Hematopoietic multipotent progenitor cell treated with erythropoietin and hydrocortisone succinate and interleukin-3 and kit ligand, for 8 days (in vitro differentiated cells): ENCODE data around the gene NOL3.
A peak's percentile ranks its signal among the peaks of the same experiment; 100 is the strongest.

ENCODE experiments used
- DNase-seq: peaks from one replicate; pipeline ENCODE4 v3.0.0-alpha.2; 2015

The NOL3 gene

GRCh38 chr16:67190448-67191399, 20.4 kb downstream of the NOL3 start:
- DNase-seq: peak; percentile 80

GRCh38 chr16:67191411-67191994, 21.2 kb downstream of the NOL3 start:
- DNase-seq: peak; percentile 29

DNA sequence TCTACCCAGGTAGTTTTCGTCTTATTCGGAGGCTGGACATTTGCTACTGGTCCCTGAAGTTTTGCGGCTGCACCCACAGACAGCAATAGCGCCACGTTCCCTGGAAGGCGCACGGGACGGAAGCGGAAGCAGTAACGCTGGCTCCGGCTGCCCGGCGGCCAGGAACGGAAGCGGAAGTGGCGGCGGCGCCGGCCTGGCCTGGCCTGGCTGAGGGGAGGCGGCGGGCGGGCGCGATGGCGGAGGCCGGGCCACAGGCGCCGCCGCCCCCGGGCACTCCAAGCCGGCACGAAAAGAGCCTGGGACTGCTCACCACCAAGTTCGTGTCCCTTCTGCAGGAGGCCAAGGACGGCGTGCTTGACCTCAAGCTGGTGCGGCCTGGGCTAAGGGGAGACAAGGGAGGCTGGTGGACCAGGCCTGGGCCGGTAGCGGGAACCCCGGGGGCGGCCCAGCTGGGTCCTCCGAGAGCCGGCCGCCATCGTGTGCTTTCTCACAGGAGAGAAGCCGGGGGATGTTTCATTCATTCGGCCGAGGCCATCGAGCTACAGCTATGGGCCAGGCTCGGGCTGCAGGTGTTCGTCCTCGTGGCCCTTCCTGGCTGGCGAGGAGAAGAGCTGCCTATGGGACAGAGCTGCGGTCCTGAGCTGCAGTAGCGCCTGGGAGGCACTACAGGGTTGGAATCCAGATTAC, 21.8 kb downstream of the NOL3 start, which contains the start of gene E2F4:
TSS of gene E2F4 (plus strand) at position 161 of the 687 bp plus-strand sequence. CDS start at position 234, 73 bp downstream.
- peak; percentile 93 for DNase-seq

DNA sequence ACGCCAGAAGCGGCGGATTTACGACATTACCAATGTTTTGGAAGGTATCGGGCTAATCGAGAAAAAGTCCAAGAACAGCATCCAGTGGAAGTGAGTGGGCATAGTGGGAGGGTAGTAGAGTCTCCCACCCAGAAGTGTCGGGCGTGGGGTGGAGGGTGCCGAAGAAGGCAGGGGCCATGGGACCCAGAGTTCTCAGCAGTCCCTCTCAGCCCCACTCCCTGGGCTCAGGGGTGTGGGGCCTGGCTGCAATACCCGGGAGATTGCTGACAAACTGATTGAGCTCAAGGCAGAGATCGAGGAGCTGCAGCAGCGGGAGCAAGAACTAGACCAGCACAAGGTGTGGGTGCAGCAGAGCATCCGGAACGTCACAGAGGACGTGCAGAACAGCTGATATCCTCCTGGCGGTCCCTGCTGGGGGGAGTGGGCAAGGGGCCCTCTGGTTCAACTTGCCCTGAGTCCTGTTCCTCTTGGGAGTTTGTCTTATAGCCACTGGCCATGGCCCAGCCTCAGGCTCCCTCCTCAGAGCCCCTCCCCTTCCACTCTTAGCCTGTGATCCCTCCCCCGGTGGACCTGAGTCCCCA, 22.5 kb downstream of the NOL3 start:
- DNase-seq: peak; percentile 51

GRCh38 chr16:67193536-67193935, 23.2 kb downstream of the NOL3 start:
- no peak for DNase-seq

- peak; percentile 89 for DNase-seq
Observed at GRCh38 chr16:67194260-67194659, 23.9 kb downstream of the NOL3 start.

DNA sequence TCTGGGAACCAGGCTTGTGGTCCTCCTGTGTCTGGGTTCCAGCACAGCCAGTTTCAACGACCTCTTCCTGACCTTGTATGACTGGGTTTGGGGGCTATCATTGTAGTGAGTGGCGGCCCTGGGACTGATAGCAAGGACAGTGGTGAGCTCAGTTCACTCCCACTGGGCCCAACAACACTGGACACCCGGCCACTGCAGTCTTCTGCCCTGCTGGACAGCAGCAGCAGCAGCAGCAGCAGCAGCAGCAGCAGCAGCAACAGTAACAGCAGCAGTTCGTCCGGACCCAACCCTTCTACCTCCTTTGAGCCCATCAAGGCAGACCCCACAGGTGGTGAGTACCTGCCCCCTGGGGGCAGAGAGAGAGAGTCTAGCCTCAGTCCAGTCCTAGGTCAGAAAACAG, 25.3 kb downstream of the NOL3 start:
- DNase-seq: no peak

- DNase-seq: no peak
Observed at GRCh38 chr16:67196881-67197280, 26.5 kb downstream of the NOL3 start.

- DNase-seq: no peak
Observed at GRCh38 chr16:67197704-67198103, 27.4 kb downstream of the NOL3 start.

GRCh38 chr16:67198238-67198734, 27.9 kb downstream of the NOL3 start:
- peak; percentile 78 for DNase-seq

- DNase-seq: no peak
Observed at GRCh38 chr16:67199011-67199807, 28.9 kb downstream of the NOL3 start, which contains the start of gene ELMO3. Gene ELMO3, plus strand, starts transcription at chr16:67199131. Its CDS starts 196 bp downstream, at chr16:67199327.

- no peak for DNase-seq
Observed at GRCh38 chr16:67199808-67200198, 29.5 kb downstream of the NOL3 start.

DNA sequence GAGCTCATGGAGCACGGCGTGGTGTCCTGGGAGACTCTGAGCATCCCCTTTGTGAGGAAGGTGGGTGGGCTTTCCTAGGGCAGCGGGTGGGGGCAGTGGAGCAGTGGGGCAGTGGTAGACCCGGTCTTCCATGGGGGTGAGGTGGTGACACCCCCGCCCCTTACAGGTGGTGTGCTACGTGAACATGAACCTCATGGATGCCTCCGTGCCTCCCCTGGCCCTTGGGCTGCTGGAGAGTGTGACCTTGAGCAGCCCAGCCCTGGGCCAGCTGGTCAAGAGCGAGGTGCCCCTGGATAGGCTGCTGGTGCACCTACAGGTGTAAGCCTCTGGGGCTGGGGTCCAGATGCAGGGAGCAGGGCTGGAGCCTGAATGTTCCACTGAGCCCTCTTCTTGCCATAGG, 30.2 kb downstream of the NOL3 start:
- DNase-seq: no peak

- no peak for DNase-seq
Observed at GRCh38 chr16:67201411-67202345, 31.3 kb downstream of the NOL3 start.

DNA sequence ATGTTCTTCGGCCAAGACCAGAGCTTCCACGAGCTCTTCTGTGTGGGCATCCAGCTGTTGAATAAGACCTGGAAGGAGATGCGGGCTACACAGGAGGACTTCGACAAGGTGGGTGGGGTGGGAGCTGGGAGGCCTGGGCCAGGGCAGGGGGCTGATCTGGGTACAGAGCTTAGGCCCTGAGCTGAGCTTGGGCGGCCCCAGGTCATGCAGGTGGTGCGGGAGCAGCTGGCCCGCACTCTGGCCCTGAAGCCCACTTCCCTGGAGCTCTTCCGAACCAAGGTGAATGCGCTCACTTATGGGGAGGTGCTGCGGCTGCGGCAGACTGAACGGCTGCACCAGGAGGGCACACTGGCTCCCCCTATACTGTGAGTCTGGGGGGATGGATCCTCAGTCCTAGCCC, 32.1 kb downstream of the NOL3 start:
- DNase-seq: no peak

DNA sequence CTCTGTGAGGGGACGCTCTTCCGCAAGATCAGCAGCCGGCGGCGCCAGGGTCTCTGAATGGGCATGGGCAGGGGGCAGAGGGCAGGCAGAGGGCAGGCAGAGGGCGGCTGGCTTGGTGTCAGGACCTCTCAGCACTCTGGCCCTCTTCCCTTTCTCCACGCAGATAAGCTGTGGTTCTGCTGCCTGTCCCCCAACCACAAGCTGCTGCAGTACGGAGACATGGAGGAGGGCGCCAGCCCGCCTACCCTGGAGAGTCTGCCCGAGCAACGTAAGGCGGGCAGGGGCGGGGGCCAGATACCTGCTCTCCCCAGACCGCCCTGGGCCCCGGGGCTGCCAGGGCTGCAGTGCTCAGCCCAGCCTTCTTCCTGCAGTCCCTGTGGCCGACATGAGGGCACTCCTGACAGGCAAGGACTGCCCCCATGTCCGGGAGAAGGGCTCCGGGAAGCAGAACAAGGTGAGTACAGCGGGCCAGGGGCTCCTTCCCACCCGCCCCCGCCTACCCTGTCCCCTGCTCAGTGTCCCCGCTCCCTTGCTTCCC, 32.7 kb downstream of the NOL3 start:
- DNase-seq: no peak

DNA sequence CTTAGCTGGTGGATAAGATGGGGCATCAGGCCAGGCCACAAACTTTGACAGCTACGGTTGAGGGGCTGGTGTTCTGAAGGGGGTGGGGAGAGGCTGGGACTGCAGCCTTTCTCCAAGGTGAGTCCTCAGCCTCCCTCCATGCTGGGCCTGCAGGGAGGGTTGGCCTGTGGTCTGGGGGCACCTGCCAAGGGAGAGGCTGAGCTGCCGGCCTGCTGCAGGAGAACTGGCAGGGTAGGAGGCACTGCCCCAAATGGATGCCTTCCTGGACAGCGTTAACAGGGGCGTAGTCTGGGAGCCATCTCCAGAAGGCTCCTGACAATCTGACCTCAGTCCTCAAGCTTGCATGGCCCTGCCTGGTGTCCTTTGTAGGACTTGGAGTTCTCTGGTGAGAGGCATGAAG, 33.7 kb downstream of the NOL3 start:
- no peak for DNase-seq

GRCh38 chr16:67206129-67206837, 35.9 kb downstream of the NOL3 start:
- DNase-seq: no peak

DNA sequence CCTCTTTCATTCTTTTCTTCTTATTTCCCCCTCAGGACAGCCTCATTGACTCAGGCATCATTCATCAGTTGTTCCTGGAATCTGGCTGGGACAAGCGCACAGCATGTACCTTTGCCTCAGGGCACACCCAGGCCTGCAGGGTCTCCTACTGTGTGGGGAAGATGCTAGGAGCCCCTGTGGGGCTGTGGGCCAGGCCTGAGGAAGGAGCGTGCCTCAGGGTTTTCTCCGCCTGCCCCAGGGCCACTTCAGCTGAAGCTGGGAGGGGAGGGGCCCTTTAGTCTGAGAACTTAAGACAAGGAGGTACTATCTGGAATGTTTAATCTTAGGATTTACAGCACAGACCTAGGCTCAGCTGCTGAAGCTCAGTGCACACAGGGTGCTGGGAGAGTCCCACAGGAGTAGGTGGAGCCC, 36.5 kb downstream of the NOL3 start:
- no peak for DNase-seq
